ENCODE data around the gene PBLD.
"Not testable (repeated sequence)": the region's sequence is repeated elsewhere in the genome, so short reads cannot be mapped to it uniquely, and the experiment has no call there.

Gene PBLD

DNA sequence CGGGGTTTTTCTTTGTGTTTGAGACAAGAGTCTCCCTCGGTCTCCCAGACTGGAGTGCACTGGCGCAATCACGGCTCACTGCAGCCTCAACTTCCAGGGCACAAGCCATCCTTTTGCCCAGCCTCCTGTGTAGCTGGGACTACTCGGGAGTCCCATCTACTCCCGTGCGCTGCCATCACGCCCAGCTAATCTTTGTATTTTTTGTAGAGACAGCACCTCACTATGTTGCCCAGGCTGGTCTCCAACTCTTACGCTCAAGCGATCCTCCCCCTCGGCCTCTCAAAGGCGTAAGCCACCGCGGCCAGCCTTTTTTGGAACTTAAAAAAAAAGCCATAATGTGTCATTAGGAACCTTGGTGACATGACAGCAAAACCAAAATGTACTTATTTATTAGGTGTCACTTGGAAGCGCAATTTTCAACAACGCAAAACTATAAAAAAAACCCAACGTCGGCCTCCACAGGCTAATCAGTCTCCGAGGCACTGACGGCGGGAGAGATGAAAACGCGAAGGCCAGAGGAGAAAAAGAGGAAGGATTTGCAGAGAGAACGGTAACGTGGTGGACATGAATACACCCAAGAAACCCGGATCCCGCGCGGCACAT is 1.8 kb downstream of the PBLD start:
- DNase-seq, result peak; percentile 23

DNA sequence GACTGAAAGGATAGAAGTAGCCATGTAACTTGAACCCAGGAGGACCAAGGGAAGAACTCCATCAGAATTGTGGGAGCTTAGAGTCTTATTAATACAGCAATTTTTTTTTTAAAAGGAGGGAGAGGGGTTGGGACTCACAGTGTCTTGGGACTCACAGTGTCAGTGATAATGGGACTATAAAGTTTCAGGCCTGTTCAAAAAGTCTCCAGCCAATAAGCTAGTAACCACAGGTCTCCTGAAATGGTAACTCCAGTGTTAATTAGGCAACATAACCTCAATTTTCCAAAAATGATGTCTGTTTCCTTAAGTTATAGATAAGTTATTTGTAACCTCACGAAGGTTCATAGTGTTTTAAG is 3.2 kb downstream of the PBLD start:
- no peak for DNase-seq

DNA sequence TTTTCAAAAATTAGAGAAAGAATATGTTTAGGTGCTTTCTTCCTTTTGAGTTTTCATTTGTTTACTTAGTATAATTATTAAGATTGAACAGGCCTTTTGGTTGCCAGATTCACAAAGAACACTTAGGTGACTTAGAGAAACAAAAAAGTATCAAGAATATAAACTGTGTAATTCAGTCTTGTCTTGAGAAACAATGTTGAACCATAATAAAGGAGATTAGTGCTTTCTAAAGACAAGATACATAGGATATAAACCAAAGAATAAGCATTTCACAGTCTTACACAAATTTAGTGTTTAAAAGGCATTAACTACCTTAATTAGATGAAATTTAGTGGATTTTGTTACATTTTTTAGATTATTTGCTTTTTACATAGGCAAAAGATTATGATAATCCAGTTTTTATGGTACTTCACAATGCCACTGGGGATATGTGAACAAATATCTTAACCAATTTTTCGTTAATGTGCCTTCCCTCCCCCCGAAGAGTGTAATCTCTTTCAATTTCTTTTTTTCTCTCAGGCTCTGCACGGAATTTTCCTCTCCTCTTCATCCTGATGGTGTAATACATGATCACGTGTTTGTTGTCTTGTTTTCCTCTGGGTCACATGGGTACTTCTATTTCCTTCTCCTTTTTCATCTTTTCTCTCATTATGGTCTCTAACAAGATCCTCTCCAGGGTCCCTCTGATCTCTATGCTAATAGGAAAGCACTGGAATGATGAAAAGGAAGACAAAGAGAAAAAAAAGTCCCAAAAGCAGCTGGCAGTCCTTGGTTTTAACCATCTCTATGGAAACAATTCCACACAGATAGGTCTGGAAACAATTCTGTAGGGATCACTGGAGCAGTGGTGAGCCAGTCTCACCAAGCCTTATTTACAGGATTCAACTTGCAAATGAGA is 4.6 kb downstream of the PBLD start:
- DNase-seq, result no peak

DNA sequence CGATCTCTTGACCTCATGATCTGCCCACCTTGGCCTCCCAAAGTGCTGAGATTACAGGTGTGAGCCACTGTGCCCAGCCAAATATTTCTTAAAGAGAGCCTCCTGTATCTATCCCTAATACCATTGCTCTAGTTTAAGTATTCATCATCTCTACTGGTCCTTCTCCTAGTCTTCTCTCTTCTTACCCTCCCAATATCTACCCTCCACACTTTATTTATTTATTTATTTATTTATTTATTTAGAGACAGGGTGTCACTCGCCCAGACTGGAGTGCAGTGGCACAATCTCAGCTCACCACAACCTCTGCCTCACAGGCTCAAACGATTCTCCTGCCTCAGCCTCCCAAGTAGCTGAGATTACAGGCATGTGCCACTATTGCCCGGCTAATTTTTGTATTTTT is 8.3 kb downstream of the PBLD start:
- not testable (repeated sequence) for DNase-seq

DNA sequence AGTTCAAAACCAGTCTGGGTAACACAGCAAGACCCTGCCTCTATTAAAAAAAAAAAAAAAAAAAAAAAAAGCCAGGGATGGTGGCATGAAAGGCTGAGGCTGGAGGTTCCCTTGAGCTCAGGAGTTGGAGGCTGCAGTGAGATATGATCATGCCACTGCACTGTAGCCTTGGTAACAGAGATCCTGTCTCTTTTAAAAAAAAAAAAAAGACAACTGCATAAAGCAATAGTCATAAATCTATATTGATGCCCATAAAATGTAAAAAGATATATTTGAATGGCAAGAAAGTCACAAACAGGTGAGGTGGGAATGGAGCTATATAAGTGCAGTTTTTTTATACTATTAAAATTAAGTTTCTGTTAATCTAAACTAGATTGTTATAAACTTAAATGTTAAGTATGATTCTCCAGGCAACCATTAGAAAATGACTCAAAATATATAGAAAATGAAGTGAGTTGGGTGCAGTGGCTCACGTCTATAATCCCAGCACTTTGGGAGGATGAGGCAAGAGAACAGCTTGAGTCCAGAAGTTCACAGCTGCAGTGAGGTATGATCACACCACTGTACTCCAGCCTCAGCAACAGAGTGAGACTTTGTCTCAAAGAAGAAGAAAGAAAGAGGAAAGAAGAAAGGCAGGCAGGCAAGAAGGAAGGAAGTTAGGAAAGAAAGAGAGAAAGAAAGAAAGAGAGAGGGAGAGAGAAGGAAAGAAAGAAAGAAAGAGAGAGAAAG is 14.2 kb downstream of the PBLD start:
- no peak for DNase-seq

DNA sequence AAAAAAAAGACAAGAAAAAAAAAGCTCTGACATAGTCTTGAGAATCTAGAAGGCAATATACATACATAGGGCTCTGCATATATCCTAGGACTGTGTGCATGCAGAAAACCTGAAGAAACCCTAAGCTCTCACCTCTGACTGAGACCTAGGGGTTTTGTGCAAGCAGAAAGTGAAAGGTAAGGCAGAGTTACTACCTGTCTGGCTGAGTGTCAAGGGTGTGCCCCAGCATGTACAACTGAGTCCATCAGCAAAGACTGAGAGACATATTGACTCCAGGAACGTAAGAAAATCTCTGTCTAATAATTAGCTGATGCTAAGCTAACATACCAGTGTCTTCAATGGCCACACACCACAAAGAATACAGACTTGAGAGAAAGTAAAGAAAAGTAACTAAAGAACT is 17.1 kb downstream of the PBLD start:
- no peak for DNase-seq

DNA sequence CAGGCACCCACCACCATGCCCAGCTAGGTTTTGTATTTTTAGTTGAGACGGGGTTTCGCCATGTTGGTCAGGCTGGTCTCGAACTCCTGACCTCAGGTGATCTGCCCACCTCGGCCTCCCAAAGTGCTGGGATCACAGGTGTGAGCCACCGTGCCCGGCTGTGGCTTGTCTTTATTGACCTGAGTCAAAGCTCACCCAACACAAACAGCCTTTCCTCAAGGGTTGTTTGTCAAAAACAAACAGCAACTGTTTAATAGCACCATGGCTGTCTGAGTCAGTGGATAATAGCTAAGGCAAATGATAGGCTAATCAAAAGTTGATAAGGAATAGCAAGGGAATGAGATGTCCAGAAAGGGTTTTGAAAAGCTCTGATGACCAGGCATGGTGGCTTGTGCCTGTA is 17.8 kb downstream of the PBLD start:
- not testable (repeated sequence) for DNase-seq

DNA sequence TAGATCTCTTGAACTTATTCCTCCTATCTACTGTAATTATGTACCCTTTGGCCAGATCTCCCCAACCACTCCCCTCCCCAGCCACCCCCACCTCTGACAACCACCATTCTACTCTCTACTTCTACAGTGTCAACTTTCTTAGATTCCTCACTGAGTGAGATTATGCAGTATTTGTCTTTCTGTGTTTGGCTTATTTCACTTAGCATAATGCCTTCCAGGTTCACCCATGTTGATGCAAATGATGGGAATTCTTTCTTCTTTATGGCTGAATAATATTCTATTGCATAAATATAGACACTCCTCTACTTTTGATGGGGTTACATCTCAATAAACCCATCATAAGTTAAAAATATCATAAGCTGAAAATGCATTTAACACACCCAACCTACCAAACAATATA is 22.2 kb downstream of the PBLD start:
- no peak for DNase-seq

DNA sequence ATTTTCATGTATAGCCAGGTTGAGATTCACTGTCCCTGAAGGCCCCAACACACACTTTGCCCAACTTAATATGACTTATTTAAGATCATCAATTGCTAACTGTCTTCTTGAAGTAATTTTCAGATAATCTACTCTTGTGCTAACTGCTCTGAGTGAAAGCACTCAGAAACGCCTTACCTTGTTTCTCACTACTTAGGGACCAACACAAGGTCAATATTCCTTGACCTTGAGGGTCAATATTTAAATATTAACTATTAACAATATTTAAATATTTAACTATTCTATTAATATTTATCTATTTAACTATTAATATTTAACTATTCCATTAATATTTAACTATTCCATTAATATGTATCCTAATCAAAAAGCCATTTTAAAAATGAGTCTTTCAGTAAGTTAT is 26.9 kb downstream of the PBLD start:
- no peak for DNase-seq

DNA sequence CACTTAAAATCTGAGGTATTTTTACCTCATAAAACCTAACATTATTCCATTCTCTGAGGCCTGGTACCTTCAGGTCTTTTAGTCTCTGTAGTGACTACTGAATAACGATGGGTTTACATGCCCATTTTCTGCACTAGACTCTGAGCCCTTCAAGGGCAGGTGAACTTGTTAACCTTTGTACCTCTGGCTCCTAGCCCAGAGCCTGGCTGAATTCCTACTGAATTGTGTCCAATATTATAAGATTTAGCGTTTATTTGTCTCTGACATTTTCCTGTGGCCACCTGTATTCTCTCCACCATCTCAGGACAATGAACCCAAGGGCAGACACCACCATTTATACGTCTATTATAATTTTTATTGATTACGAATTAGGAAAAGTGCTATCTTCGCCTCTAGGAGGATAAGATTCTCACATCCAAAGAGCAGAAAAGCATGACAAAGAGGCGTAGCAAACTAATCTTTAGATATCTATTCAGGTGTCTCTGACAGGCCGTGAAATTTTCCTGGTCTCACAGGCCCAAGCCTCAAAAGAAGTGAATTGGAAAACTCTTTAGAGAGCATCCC is 28.8 kb downstream of the PBLD start:
- DNase-seq, result no peak

DNA sequence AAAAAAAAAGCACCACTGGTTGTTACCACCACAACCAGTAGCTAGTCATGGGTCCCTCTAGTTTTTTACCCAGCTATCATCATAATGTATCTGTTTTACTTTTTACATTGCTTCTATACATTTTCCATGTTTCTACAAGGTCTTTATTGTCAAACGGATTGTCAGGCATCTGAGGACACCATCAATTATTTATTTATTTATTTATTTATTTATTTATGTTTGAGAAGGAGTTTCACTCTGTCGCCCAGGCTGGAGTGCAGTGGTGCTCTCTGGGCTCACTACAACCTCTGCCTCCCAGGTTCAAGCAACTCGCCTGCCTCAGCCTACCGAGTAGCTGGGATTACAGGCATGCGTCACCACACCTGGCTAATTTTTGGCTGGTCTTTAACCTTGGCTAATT is 29.9 kb downstream of the PBLD start:
- no peak for DNase-seq

DNA sequence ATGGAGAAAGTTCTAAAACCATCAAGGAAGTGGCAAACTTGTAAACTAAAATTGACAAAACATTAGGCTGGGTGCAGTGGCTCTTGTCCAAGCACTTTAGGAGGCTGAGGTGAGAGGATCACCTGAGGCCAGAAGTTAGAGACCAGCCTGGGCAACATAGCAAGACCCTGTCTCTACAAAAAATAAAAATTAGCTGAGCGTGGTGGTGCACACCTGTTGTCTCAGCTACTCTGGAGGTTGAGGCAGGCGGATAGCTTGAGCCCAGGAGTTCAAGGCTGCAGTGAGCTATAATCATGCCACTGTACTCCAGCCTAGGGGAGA is 30.3 kb downstream of the PBLD start:
- no peak for DNase-seq

DNA sequence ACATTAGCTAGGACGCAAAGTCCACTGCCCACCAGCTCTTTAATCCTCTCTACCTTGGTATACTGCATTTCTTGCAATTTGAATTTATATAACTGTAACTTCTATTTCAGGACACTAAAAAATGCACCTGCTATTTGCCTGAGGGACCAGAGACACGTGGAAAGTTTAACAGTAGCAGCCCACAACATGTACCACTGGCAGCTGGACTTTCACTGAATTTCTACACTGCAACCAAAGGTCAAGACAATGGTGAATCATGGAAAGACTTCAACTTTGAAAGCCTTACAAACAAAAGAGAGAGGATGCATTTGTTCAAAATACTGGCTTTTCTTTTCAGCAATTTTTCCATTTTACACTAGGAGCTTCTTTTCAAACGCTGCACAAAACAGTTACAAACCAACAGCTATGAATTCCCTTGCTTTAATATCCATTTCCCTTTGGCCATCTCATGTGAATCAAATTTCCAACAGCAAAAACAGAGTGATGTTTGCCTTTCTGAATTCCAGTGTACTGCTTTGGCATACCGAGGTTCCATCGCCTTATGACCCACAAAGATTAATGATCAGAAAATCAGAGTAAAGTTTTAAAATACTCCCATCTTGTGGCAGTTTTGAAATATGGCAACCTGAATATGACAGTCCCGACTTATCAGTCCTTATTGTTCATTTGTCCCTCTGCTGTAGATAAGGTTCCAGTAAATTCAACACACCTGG is 30.8 kb downstream of the PBLD start:
- DNase-seq, result peak; percentile 13

DNA sequence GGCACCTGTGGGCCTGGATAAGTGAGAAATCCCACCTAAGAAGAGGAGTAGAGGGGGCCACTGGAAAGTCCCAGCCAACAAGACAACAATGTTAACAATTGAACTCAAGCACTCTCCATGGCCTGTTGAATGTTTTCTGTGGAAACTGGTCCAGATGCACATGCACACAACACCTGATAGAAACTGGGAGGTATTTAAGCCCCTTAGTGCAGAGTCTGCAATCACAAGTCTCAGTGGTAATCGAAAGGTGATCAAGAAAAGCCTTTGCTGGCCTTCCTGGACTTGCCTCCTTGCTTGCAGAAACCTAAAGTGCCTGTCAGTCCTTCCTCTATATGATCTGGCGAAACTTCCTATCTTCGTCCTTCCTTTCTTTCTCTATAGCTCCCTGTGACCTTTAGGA is 31.4 kb downstream of the PBLD start:
- no peak for DNase-seq

DNA sequence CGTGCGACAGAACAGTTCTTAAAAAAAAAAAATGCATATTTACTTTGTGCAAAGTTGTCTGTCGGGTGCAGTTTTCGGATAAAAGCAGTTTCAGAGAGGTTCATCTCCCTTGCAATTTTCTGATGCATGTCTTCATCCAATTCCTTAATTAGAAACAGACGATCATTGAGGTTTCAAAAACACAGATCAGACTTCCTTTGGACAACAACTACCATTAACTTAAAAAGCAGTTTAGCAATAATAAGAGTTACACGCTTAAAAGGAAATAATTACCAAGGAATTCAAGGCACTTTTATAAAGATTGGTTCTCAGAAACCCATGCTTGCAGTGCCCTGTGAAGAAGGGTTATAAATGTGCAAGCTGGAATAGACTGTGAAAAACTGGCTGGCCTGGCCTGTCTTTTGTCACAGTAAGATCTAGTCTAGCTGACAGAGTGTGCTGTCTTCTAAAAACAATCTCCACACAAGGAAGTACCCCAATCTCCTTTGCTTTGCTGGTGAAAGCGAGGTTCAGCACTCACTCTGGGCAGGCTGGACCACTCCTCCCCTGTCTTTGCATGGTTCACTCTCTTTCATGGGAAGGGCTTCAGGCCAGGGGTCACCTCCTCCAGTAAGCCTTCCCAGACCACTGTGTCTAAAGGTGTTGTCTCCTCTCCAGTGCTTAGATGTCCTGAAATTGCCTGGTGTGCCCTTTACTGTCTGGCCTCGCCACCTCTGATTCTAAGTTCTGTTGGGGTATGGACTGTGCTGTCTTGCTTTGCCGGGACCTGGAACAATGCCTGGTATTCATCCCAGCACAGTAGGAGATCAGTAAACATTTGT is 35.7 kb downstream of the PBLD start:
- no peak for DNase-seq

DNA sequence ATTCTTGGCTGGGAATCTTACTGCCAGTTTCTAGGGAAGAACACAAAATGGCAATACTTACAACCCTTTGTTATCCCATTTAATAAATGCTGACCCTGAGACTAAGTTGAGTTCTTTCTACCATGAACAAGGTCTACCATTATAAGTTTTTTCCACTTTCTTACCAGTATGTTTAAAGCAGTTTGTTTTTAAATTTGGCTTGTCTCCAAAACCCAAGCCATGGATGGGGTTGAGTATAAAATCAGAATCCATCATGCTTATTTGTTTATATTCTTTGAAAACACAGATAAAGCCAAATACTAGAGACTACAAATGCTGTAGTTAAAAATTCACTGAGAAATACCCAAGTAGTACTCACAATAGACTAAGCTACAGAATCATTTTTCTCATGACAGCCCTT is 42.0 kb downstream of the PBLD start:
- DNase-seq, result no peak

DNA sequence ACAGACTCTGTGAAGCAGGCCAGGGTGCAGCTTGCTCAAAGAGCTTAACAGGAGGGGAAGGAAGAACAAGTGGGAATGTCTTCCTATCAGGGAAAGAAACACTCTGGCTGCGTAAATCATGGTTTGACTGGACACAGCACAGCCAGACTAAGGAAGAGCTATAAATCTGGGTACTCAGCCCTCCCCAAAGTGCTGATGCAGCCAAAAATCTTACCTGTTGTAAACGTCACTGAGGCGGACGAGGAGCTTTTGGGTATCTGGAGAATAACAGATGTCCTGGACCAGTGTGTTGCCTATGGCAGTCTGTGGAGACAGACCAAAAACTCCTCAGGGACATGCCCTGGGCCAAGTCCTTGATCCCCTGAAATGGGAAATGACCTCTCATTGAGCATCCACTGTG is 44.0 kb downstream of the PBLD start:
- DNase-seq, result no peak

DNA sequence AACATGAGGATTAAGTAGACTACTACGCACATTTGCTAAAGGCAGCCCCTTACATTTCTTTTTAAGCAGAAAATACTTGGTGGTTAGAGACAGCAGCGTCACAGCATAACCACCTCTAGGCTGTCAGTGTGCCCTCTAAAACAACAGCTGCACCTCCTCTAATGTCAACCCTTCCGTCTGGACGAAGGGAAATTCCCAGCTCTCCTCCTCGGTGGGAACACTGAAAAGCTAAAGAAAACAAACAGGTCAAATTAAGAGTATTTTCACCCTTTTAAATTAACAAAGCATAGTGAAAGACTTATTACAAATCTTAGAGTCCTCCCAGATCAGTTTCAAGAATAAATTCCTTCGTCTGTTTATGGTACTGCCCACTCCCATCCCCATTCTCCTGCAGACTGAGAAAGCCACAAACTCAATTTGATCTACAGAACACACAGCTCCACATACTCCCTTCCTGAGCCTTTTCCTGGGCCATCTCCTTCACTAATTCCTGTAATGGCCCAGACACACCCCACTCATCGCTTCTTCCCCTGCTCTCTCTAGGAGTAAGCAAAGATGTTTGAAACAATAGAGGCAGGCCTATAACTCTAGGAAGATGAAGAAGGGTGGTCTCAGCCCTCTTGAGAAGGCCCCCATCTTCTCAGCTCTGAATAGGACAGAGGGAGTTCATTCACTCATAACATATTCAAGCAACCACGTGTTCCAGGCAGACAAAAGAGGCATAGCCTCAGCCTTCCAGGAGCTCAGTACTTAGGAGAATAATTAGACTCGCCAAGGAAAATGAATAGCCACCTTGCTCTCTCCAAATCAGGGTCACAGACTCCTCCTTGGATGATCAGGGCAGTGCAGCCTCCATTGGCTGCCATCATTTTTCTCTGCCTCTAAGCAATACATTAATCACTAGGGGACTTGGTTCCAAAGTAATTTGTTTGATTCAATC is 48.4 kb downstream of the PBLD start:
- DNase-seq, result no peak

DNA sequence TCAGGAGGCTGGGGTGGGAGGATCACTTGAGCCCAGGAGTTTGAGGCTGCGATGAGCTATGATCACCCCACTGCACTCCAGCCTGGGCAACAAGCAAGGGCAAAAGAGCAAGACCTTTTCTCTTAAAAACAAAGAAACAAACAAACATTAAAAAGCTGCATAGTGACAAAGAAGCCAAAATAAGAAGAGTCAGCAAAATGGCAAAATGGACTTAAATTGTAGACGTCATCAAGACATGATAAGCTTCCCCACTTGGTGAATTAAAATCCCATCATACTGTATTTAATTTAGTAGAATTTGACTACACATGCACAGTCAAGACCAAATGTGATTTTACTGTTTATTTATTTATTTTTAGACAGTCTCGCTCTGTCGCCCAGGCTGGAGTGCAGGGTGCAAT is 52.0 kb downstream of the PBLD start:
- DNase-seq, result no peak

DNA sequence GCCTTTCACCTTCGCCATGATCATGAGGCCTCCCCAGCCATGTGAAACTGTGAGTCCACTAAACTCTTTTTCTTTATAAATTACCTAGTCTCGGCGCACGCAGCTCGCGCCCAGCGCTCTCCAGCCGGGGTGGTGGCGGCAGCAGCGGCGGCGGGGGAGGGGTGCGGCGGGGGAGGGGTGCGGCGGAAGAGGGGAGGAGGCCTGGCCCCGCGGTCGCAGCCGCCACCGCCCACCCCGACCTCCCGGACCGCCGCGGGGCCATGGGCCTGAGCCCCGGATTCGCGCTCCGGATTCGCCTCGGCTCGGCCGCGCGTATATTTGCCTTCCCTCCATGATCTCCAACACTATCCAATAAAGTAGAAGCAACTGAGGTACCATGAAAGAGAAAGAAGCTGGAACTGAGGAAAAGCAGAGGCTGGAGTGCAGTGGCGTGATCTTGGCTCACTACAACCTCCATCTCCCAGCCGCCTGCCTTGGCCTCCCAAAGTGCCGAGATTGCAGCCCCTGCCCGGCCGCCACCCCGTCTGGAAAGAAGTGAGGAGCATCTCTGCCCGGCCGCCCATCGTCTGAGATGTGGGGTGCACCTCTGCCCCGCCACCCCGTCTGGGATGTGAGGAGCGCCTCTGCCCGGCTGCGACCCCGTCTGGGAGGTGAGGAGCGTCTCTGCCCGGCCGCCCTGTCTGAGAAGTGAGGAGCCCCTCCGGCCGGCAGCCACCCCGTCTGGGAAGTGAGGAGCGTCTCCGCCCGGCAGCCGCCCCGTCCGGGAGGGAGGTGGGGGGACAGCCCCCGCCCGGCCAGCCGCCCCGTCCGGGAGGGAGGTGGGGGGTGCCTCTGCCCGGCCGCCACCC is 53.6 kb downstream of the PBLD start:
- DNase-seq, result not testable (repeated sequence)
